HG03469 (cell line): Measurements from ENCODE around the gene MDN1.
"Not testable (repeated sequence)": the region's sequence is repeated elsewhere in the genome, so short reads cannot be mapped to it uniquely, and the experiment has no call there.

Experiments used
- ATAC-seq: cut with Tn5 transposase; IDR thresholded peaks from one replicate; pipeline ENCODE4 v1.9.1; 2021; ENCODE audit warnings: mild to moderate bottlenecking, moderate library complexity, moderate number of reproducible peaks; ENCODE audit not compliant: unreplicated experiment

Gene MDN1

GRCh38 chr6:89819336-89820130 lies at the start of gene MDN1:
Gene MDN1, minus strand, starts transcription at chr6:89819794. Its CDS starts 187 bp downstream, at chr6:89819607.
- ATAC-seq = peak; percentile 97

GRCh38 chr6:89866024-89866678 lies 46.6 kb upstream of the MDN1 start:
- ATAC-seq = no peak

- ATAC-seq = peak; percentile 8
Observed at GRCh38 chr6:89862698-89863097, 43.1 kb upstream of the MDN1 start.

GRCh38 chr6:89862273-89862672 lies 42.7 kb upstream of the MDN1 start:
- peak; percentile 75 for ATAC-seq

GRCh38 chr6:89859744-89860143 lies 40.1 kb upstream of the MDN1 start:
- peak; percentile 37 for ATAC-seq

- no peak for ATAC-seq
Observed at GRCh38 chr6:89858041-89858440, 38.4 kb upstream of the MDN1 start.

- no peak for ATAC-seq
Observed at GRCh38 chr6:89853068-89853467, 33.5 kb upstream of the MDN1 start.

- ATAC-seq = not testable (repeated sequence)
Observed at GRCh38 chr6:89847513-89847912, 27.9 kb upstream of the MDN1 start.

GRCh38 chr6:89843070-89843469 lies 23.5 kb upstream of the MDN1 start:
- ATAC-seq = no peak

GRCh38 chr6:89842228-89842627 lies 22.6 kb upstream of the MDN1 start:
- ATAC-seq = no peak

GRCh38 chr6:89840538-89840937 lies 20.9 kb upstream of the MDN1 start:
- ATAC-seq = no peak

GRCh38 chr6:89836639-89837222 lies 17.1 kb upstream of the MDN1 start:
- no peak for ATAC-seq

- ATAC-seq = peak; percentile 96
Observed at GRCh38 chr6:89834884-89835792, 15.5 kb upstream of the MDN1 start.

- no peak for ATAC-seq
Observed at GRCh38 chr6:89830170-89830809, 10.7 kb upstream of the MDN1 start.

- peak; percentile 97 for ATAC-seq
Observed at GRCh38 chr6:89829472-89830169, 10.0 kb upstream of the MDN1 start, which contains the start of gene CASP8AP2. Gene CASP8AP2, plus strand, starts transcription at chr6:89829880.

GRCh38 chr6:89828988-89829471 lies 9.4 kb upstream of the MDN1 start:
- peak; percentile 17 for ATAC-seq

- not testable (repeated sequence) for ATAC-seq
Observed at GRCh38 chr6:89828475-89828987, 8.9 kb upstream of the MDN1 start.

- ATAC-seq = no peak
Observed at GRCh38 chr6:89826029-89826528, 6.5 kb upstream of the MDN1 start.

GRCh38 chr6:89818977-89819335 lies 638 bp downstream of the MDN1 start:
- no peak for ATAC-seq
